GM18502 (cell line): ENCODE results near the gene ACKR1.

Experiments
- ATAC-seq: cut with Tn5 transposase; IDR thresholded peaks from one replicate; pipeline ENCODE4 v1.9.1; 2021; ENCODE audit warnings: mild to moderate bottlenecking; ENCODE audit not compliant: unreplicated experiment, poor library complexity

ACKR1 gene

GRCh38 chr1:159218649-159219636 is 14.3 kb downstream of the ACKR1 start:
- no peak for ATAC-seq

GRCh38 chr1:159222075-159222865 is 17.6 kb downstream of the ACKR1 start:
- ATAC-seq, result no peak

GRCh38 chr1:159223004-159223403 is 18.3 kb downstream of the ACKR1 start:
- no peak for ATAC-seq

DNA sequence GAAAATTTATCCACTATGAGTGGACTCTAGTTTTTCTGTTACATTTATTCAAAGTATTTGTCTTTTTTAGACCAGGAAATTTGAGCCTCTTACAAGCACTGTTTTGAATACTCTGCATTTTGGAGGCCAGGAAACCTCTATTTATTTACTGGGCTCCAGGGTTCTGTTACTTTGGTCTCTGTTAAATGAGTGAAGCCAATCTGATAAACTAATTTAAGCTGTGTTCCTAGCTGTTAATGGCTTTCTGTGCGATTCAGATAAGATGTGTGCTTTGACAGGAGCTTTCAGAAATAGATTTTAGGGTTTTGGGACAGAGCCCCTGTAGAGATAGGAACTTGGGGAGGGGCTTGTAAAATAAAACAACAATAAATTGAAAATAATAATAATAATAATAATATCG is 23.9 kb downstream of the ACKR1 start:
- no peak for ATAC-seq

GRCh38 chr1:159229260-159229885 is 24.7 kb downstream of the ACKR1 start:
- ATAC-seq, result no peak

DNA sequence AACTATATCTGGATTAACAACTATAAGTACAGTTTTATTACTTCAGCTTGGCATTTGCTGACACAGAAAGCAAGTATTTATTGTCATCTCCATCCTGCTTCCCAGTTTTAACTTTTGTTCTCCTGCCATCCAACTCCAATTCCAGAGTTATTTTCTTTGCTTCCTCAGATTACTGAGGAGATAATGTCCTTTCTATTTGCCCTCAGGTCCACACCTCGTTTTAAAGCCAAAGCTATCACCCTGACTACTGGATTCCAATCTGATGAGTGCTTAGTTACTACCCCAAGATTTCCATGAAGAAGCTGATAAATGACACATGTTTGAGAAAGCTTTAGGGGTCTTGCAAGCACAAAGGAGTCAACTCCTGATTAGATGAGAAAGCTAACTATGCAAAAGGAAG is 25.2 kb downstream of the ACKR1 start:
- no peak for ATAC-seq

DNA sequence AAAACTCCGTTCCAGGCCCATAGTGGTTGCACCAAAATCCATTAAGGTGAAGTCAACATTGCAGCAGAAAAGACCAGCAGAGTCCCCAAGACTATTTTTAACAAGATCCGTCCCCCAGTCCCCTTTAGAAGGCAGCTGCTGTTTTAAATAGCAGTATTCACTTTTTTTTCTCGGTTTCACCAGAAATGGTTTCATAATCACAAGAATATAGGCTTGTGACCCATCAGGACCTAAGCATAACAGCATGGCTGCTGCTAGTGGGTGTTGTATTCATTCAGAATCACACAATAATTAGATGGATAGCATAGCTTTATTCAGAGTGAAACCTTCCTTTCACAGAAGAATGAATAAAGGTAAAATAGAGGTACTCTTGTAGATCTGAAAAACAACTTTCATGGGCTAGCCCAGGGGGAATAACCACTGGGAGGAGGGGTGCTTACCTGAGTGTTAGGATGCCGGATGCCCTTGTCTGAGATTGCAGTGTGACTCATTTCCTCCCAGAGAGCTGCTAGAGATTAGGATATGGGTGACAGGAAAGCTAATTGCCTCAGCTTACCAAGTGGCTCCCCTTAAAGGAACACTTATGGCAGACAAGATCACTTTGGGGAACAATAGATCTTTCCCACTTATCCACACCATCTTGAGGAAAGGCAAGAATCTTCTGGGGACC is 35.0 kb downstream of the ACKR1 start:
- peak; percentile 83 for ATAC-seq

GRCh38 chr1:159247266-159247665 is 42.6 kb downstream of the ACKR1 start:
- no peak for ATAC-seq

GRCh38 chr1:159248311-159248710 is 43.6 kb downstream of the ACKR1 start:
- no peak for ATAC-seq

GRCh38 chr1:159250638-159251216 is 46.1 kb downstream of the ACKR1 start:
- ATAC-seq, result no peak
